GM18505 (cell line): Measurements from ENCODE around the gene SHROOM3.

Experiments used
- ATAC-seq: cut with Tn5 transposase; IDR thresholded peaks from one replicate; pipeline ENCODE4 v1.9.1; 2021; ENCODE audit not compliant: unreplicated experiment
- POLR2A ChIP-seq: IDR thresholded peaks from 4 replicates; pipeline ENCODE4 v1.6.1; 2011; ENCODE audit warnings: borderline replicate concordance; ENCODE audit not compliant: insufficient read depth, insufficient read length; ENCODE audit errors: extremely low read depth

Gene SHROOM3

DNA sequence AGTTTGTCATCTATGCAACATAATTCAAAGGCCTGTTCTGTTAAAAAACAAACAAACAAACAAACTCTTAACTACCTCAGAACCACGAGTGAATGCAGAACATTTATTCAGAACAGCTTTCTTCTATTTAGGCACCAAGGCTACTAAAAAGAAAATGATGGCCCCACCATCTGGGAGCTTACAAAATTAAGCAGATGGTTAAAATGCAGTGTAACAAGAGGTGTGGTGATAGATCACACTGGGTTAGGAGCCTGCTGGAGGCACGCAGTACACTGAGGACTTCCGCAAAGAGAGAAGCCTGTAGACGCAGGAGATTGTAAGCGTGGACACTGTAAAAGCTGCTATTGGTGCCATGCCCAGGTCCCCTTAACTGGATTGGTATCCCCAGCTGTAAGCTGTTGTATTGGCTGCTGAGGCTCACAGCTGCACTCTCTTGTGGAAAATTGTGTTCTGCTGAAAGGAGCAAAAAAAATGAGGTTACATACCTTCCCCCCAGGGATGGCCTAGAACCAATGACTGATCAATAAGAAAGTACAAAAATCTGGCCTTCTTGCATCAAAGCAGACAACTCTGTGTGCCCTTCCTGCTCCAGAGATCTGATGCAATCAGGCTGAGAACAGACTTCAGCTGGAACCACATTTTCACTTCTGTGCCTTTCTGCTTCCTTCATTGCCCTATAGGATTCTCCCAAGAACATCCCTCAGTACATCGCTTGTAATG is 60.0 kb downstream of the SHROOM3 start:
- no peak for TF ChIP-seq POLR2A
- no peak for ATAC-seq

DNA sequence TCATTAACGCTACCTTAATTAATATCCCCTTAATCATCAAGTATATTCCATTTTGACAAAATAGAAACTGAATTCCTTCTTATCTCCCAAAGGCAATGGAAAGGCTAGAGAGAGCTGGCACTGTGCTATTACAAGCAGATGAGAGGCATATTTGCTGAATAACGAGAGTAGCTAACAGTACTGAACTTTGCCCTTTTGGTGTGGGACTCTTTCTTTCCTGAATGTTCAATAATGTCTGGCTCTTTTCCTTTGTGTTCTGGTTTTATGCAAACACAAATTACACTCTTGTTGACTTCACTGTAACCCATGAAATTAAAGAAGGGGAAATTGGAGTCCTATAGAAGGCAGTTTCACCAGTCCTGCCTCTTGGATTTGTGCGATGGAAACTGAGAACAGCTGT is 63.5 kb downstream of the SHROOM3 start:
- TF ChIP-seq POLR2A = no peak

DNA sequence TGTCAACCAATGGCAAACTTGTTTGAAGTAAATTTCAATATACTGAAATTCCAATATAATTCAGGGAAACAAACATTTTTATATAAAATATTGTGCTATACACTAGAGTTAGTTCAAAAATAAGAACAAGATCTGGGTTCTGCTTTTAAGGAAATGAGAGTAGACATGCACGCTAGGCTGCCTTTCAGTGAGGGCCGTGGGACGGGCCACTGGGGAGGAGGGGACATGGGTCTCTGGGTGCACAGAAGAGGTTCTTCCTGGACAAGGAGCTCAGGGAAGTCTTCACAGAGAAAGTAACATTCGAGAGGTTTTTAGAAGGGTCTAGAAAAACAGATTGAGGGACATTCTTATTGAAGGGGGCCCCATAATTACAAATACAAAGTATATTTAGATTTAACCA is 64.4 kb downstream of the SHROOM3 start:
- peak; percentile 92 for ATAC-seq
- TF ChIP-seq POLR2A = no peak

More for the DNA sequence above, 63.5 kb downstream of the SHROOM3 start:
- no peak for ATAC-seq

DNA sequence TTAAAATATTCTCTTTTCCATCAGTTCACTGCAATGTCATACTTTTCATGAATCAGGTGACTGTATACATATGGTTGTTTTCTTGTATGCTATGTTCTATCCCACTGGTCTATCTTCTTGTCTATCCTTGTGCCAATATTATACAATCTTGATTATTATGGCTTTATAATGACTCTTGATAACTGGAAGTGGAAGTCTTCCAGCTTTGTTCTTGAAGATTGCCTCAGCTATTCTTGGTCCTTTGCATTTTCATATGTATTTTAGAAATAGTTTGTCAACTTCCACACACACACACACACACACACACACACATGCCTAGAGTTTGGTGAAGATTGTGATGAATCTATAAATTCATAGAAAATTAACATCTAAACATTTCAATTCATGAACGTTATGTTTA is 67.9 kb downstream of the SHROOM3 start:
- TF ChIP-seq POLR2A = no peak
- ATAC-seq = no peak

DNA sequence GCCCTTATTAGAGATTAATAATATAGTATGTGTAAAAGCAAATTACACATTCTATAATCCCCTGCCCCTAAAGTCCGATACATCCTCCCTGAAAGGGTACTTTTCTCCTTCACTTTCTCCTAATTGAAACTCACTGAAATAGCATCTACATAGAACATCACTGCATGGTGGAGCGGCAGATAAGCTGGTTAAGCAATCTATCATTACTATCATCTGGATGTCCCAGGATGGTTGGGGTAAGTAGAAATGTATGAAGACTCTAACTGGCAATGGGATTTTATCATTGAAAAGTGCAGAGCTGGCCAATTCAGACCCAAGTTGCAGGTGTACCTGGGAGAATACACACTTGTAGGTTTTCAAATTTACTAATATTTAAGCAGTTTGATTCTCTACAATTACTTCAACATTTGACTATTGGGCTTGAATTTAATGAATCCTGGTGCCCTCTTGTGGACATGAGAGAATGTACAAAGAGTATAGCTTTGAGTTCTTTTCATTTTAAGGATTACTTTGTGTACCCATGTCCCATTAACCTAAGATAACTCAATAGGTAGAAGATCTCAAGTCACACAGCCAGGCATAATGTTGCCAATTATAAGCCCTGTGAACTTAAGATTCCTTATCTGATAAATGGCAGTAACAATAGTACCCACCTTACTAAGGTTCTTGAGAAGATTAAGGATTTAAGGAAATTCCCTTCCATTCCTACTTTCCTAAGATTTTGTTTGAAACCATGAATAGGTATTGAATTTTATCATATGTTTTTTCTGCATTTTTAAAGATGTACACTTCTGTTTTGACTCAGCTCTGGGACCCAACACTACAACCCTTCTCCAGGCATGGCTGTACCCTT is 69.8 kb downstream of the SHROOM3 start:
- ATAC-seq = no peak
- no peak for TF ChIP-seq POLR2A

DNA sequence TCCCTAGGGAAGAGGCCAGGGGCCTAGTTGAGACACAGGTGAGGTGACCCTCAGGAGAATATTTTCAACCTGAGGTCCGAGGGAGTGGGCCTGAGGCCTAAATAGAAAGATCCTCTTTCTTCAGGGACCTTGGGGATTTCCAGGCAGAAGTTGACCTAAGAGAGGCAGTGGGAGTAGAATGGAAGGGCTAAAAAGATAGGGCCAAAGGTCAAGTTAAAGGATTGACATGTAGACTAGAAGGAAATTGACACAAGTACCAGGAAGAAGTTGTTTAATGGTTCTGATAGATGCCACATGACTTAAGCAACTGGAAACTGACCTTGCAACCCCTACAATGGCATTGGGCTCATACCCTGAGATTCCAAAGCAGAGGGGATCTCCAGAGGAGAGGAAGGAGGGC is 76.9 kb downstream of the SHROOM3 start:
- no peak for ATAC-seq

DNA sequence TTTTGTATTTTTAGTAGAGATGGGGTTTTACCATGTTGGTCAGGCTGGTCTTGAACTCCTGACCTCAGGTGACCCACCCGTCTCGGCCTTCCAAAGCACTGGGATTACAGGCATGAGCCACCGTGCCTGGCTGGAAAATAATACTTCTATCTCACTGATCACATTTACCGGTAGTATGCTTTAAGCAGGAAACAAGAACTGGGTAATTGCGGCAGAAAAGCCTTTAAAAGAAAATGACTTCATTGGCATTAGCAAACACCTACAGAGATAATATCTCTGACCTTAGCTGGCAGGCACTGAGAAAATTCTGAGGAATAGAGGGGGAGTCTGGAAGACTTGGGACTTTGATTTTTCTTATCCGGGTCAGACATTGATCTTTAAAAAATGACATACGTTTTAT is 78.5 kb downstream of the SHROOM3 start:
- no peak for TF ChIP-seq POLR2A
- ATAC-seq = no peak

More for the DNA sequence above, 76.9 kb downstream of the SHROOM3 start:
- no peak for TF ChIP-seq POLR2A

DNA sequence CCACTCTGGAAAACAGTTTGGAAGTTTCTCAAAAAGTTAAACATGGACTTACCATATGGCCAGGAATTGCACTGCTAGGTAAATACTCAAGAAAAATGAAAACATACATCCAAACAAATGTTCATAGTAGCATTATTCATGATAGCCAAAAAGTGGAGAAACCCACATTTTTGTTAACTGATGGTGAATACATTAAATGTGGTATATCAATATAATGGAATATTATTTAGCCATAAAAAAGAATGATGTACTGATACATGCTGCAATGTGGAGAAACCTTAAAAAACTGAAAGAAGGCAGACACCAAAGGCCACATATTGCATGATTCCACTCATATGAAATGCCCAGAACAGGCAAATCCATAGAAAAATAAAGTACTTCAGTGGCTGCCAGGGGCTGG is 79.1 kb downstream of the SHROOM3 start:
- no peak for ATAC-seq
- no peak for TF ChIP-seq POLR2A

DNA sequence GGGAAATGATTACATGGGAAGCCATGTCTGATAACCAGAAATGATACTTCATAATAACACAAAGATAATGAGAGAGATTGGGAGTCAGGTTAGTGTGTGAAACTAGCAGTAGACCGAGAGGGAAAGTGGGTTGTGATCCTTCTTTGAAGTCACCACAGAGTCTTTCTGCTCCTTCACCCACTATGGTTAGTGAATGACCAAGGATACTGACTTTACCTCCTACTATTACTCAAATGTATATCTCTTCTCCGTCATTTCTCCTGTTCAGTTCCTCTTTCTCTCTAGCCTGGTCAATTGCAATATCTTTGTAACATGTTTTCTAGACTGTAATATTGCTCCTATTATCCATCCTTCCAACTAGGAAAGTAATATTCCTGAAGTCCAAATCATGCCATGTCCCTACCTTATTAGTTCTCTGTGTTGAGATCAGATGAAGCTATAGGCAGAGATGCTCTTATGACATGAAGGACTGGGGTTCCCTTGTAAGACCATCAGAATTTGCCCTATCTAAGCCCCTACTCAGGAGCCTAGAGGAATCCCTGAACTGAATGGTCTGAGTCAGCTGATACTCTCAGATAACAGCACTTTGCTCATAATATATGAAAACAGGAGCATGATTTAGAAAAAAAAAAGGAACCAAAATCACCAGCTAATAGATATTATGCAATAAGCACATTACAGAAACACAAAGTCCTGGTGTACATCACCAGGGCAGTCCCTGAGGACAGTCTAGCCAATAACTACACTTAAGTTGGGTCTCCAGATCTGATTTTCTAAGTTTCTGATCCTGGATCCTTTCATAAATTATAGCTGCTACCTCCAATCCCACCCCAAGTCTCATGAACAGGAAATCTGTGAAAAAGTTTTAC is 81.2 kb downstream of the SHROOM3 start:
- ATAC-seq = peak; percentile 68

DNA sequence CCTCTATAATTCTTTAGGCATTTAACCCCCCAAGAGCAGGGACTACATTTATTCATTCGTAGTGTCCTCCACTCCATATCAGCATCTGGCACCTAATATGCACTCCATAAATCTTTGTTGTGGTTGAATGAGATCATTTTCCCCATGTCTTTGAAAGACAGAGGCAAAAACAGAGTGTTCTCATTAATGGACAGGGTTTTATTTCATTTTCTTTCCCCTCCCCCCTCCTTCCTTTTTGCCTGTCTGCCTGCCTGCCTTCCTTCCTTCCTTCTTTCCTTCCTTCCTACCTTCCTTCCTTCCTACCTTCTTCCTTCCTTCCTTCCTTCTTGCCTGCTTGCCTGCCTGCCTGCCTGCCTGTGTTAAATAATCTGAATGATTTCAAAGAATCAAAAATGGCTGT is 83.2 kb downstream of the SHROOM3 start:
- TF ChIP-seq POLR2A = no peak
- no peak for ATAC-seq

More for the DNA sequence above, 81.2 kb downstream of the SHROOM3 start:
- no peak for TF ChIP-seq POLR2A

DNA sequence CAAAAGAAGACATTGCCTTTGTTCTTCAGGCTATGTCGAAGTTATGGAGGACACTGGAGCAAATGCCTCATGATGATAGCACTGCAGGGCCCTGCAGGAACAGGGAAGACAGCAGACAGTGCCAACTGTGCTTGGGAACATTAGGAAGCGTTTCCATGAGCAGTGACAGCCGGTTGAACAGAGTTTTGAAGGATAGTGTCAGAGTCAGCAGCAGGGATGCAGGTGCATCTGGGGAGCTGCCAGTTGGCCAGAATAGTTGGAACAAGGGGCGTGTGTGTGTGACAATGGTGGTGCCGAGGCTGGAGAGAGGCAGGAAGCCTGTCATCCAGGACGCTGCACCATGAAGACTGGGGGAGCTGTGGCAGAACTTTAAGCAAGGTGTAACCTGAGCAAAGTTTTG is 88.6 kb downstream of the SHROOM3 start:
- TF ChIP-seq POLR2A = no peak
- ATAC-seq = no peak

DNA sequence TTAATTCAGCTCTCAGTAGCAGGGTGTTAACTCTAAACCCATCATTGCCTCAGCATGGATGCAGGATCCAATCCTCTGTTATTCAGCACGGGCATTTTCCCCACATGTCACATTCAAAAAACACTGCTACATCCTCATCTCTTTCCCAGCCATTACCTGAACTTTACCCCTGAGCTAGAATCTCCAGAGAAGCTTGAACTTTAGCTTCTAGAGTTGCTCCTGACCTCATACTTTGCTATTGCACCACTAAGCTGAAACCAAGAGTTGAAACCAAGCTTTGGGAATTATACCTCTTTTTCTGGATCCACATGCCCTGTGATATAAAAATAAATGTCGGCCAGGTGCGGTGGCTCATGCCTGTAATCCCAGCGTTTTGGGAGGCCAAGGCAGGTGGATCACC is 90.7 kb downstream of the SHROOM3 start:
- ATAC-seq = no peak
- TF ChIP-seq POLR2A = no peak

DNA sequence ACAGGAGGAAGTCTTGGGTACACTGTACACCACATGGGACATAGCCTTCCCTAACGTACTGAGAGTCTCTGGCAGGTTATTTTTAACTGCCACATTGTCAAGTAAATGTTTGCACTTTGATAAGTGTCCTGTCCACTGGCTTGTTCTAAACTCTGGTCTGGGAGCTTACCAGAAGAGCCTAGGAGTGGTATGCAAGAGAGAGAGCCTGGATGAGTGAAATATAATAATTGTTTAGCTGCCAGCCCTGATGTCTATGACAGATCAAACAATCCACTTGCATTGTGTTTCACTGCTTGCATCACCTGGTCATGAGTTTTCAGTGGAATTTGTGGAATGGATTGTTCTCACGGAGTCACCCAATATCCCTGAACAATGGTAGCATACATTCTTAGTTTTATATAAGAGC is 91.6 kb downstream of the SHROOM3 start:
- TF ChIP-seq POLR2A = no peak
- ATAC-seq = no peak
